Keratinocyte (primary cell): Measurements from ENCODE around the gene WBP2NL. TPM values are rescaled to one million over a fixed set of nuclear protein-coding genes. Genes with fewer than 3 reads are reported as not detected.

ENCODE experiments used
- DNase-seq: peaks from one replicate; pipeline ENCODE4 v3.0.0-alpha.2; 2011; ENCODE audit warnings: low read depth, missing footprints, low spot score
- FAIRE-seq: peaks from 2 replicates; lab custom pipeline; 2011; peaks lifted over from hg19 to GRCh38; lab: Jason Lieb, UNC
- H2AFZ ChIP-seq: 2 replicates; pipeline ENCODE4 v1.6.0; 2012; ENCODE audit warnings: low read length, control low read depth, inconsistent platforms; ENCODE audit not compliant: control insufficient read depth
- H3K27ac ChIP-seq: 2 replicates; pipeline ENCODE4 v1.5.1; 2011; ENCODE audit warnings: low read length; ENCODE audit not compliant: control insufficient read depth, insufficient read depth
- H3K27me3 ChIP-seq: 3 replicates; pipeline ENCODE4 v1.6.0; 2011; ENCODE audit warnings: low read length; ENCODE audit not compliant: control insufficient read depth, insufficient read depth; ENCODE audit errors: extremely low read depth
- H3K36me3 ChIP-seq, 2 experiments: 2 replicates in 1 of 2; 3 replicates in 1 of 2; pipeline ENCODE4 v1.5.1; 2011; ENCODE audit warnings: low read length in 2 of 2, mild to moderate bottlenecking in 1 of 2; ENCODE audit not compliant: control insufficient read depth in 2 of 2, insufficient read depth in 2 of 2; ENCODE audit errors: extremely low read depth in 1 of 2
- H3K4me1 ChIP-seq: 3 replicates; pipeline ENCODE4 v1.5.1; 2011; ENCODE audit warnings: low read length; ENCODE audit not compliant: control insufficient read depth, insufficient read depth; ENCODE audit errors: extremely low read depth
- H3K4me2 ChIP-seq: 3 replicates; pipeline ENCODE4 v1.6.0; 2011; ENCODE audit warnings: low read depth, low read length; ENCODE audit not compliant: control insufficient read depth, insufficient read depth; ENCODE audit errors: extremely low read depth
- H3K4me3 ChIP-seq, 3 experiments: fragments of 200-600 bp in 1 of 3; sonication (generic) in 1 of 3; 2 replicates in 2 of 3; 3 replicates in 1 of 3; pipeline ENCODE4 v1.5.1; 2011 to 2016; ENCODE audit warnings: low read length in 3 of 3, mild to moderate bottlenecking in 3 of 3, control low read depth in 2 of 3, inconsistent platforms in 1 of 3, low read depth in 1 of 3, mixed read lengths in 1 of 3, mixed run types in 1 of 3, moderate library complexity in 1 of 3; ENCODE audit not compliant: control insufficient read depth in 2 of 3, insufficient read depth in 2 of 3; ENCODE audit errors: extremely low read depth in 1 of 3
- H3K79me2 ChIP-seq: 2 replicates; pipeline ENCODE4 v1.6.0; 2012; ENCODE audit warnings: low read length; ENCODE audit not compliant: control insufficient read depth, insufficient read depth
- H3K9ac ChIP-seq: 3 replicates; pipeline ENCODE4 v1.6.0; 2011; ENCODE audit warnings: low read length; ENCODE audit not compliant: control insufficient read depth, insufficient read depth; ENCODE audit errors: extremely low read depth
- H3K9me1 ChIP-seq: 3 replicates; pipeline ENCODE4 v1.6.0; 2011; ENCODE audit warnings: low read length; ENCODE audit not compliant: control insufficient read depth, insufficient read depth; ENCODE audit errors: extremely low read depth
- H3K9me3 ChIP-seq: 2 replicates; pipeline ENCODE4 v1.5.1; 2012; ENCODE audit warnings: low read depth, low read length; ENCODE audit not compliant: control insufficient read depth
- H4K20me1 ChIP-seq: 3 replicates; pipeline ENCODE4 v1.6.0; 2011; ENCODE audit warnings: low read length; ENCODE audit not compliant: control insufficient read depth, insufficient read depth; ENCODE audit errors: extremely low read depth
- EZH2 ChIP-seq: IDR thresholded peaks from one replicate; pipeline ENCODE4 v1.6.1; 2012; ENCODE audit warnings: inconsistent platforms, mild to moderate bottlenecking, low read length, moderate library complexity
- dilution Hi-C: fragments of 300-500 bp; cut with MboI; formaldehyde crosslinking; loops from one replicate; pipeline ENCODE4 v1.7.0; 2020; ENCODE audit warnings: low sequenced_read_pairs; ENCODE audit not compliant: extremely low pct_ligation_motif_present
- polyA plus RNA-seq, 5 experiments: library from polyadenylated mRNA; depleted of rRNA in 3 of 5; stranded (reverse) in 3 of 5; stranded (forward) in 1 of 5; unstranded in 1 of 5; fragments of >200 nt; gene quantifications; 1 replicate in 1 of 5; 2 replicates in 3 of 5; 3 replicates in 1 of 5; pipeline versions ENCODE4 v1.2.1 to v1.2.3, GENCODE V29; 2011 to 2012; ENCODE audit warnings: missing spikeins in 2 of 5, low read depth in 1 of 5, low replicate concordance in 1 of 5
- TF ChIP-seq, protein P1 (sequence below), 3 experiments: IDR thresholded peaks in 1 of 3; conservative IDR thresholded peaks in 1 of 3; optimal IDR thresholded peaks in 1 of 3; 2 replicates in 2 of 3; 3 replicates in 1 of 3; pipeline versions ENCODE3 to v1.5.1; 2011; ENCODE audit warnings: low read length in 3 of 3, mild to moderate bottlenecking in 3 of 3, moderate library complexity in 2 of 3, control low read depth in 1 of 3, inconsistent platforms in 1 of 3; ENCODE audit not compliant: insufficient read depth in 2 of 3; ENCODE audit errors: extremely low read depth in 1 of 3

WBP2NL gene
- polyA plus RNA-seq, 1 donor (not counting 4 experiments of a cell fraction or from before 2014, with no cell fraction given) = 0.07 TPM

- no peak for DNase-seq
- Histone ChIP-seq H4K20me1 (no peaks in the 10 kb centered on the region), H3K4me1 (no peaks in the 10 kb centered on the region), H3K9me1 (no peaks in the 10 kb centered on the region), H3K9me3 (no peaks in the 10 kb centered on the region), H3K9ac (no peak overlapping the region), H2AFZ (no peak overlapping the region), H3K36me3 (no peaks in the 10 kb centered on the region), H3K4me3 (no peak overlapping the region), H3K4me2 (no peak overlapping the region), H3K27ac (no peak overlapping the region), H3K79me2 (no peaks in the 10 kb centered on the region), H3K27me3 (peaks cover 20% of the 10 kb centered on the region)
- dilution Hi-C loops = no loop called here
- no peak for FAIRE-seq
- TF ChIP-seq, protein P1, sequence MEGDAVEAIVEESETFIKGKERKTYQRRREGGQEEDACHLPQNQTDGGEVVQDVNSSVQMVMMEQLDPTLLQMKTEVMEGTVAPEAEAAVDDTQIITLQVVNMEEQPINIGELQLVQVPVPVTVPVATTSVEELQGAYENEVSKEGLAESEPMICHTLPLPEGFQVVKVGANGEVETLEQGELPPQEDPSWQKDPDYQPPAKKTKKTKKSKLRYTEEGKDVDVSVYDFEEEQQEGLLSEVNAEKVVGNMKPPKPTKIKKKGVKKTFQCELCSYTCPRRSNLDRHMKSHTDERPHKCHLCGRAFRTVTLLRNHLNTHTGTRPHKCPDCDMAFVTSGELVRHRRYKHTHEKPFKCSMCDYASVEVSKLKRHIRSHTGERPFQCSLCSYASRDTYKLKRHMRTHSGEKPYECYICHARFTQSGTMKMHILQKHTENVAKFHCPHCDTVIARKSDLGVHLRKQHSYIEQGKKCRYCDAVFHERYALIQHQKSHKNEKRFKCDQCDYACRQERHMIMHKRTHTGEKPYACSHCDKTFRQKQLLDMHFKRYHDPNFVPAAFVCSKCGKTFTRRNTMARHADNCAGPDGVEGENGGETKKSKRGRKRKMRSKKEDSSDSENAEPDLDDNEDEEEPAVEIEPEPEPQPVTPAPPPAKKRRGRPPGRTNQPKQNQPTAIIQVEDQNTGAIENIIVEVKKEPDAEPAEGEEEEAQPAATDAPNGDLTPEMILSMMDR (optimal IDR thresholded peaks at IDR 0.05 in 1 of 3, IDR thresholded peaks at IDR 0.05 in 1 of 3, conservative IDR thresholded peaks at IDR 0.05 in 1 of 3; ENCODE audit: extremely low read depth in 1 of 3, insufficient read depth in 2 of 3, low read length in 3 of 3) = no peak
- TF ChIP-seq EZH2 = no peak
Observed at GRCh38 chr22:41982865-41983264, 15.7 kb upstream of the WBP2NL start.

GRCh38 chr22:41983513-41984405 lies 14.8 kb upstream of the WBP2NL start:
- Histone ChIP-seq H4K20me1 (no peaks in the 10 kb centered on the region), H3K79me2 (no peaks in the 10 kb centered on the region), H3K27ac (no peak overlapping the region), H3K27me3 (peaks cover 13% of the 10 kb centered on the region), H3K9me3 (no peaks in the 10 kb centered on the region), H3K4me2 (no peak overlapping the region), H3K36me3 (no peaks in the 10 kb centered on the region), H3K9me1 (no peaks in the 10 kb centered on the region), H3K4me3 (no peak overlapping the region), H3K9ac (no peak overlapping the region), H3K4me1 (no peaks in the 10 kb centered on the region), H2AFZ (no peak overlapping the region)
- DNase-seq (no peak), FAIRE-seq (no peak)
- dilution Hi-C loops = no loop called here
- TF ChIP-seq EZH2 = no peak
- TF ChIP-seq, protein P1 (optimal IDR thresholded peaks at IDR 0.05 in 1 of 3, IDR thresholded peaks at IDR 0.05 in 1 of 3, conservative IDR thresholded peaks at IDR 0.05 in 1 of 3; ENCODE audit: extremely low read depth in 1 of 3, insufficient read depth in 2 of 3, low read length in 3 of 3) = no peak
